ENCODE measurements around the gene ALKBH5. TPM values are rescaled to one million over a fixed set of nuclear protein-coding genes. Genes with fewer than 3 reads are reported as not detected.

ALKBH5 gene
- polyA plus RNA-seq, 3 donors from 2014 or later, result 86.4 to 130 (median 102) TPM

- H3K4me3 Mint-ChIP-seq, result no peak overlapping the region
Measured at GRCh38 chr17:18236494-18236893, 52.9 kb downstream of the ALKBH5 start.

DNA sequence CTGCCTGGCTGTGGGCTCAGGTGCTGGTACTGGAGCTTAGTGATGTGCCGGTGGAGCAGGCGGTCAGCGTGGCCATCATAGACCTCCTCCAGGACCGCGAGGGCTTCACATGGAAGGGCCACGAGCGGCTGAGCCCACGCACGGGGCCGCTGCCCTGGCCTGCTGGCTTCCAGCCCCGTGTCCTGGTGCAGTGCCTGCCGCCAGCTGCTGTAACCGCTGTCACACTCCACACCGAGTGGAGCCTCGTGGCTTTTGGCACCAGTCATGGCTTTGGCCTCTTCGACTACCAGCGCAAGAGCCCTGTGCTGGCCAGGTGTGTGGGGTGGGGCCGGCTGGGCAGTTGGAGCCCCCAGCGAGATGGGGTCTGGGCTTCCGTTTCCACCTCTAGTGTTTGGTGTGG is 53.8 kb downstream of the ALKBH5 start:
- H3K9me3 Mint-ChIP-seq, result no peaks in the 10 kb centered on the region
- no peaks in the 10 kb centered on the region for H3K4me1 Mint-ChIP-seq
- H3K27me3 Mint-ChIP-seq (ENCODE audit: low read depth in 3 of 3), result peaks cover 0 to 2% (median 0%) of the 10 kb centered on the region in 3 donors
- no peak for DNase-seq
- H3K4me3 Mint-ChIP-seq, result no peak overlapping the region
- H3K36me3 Mint-ChIP-seq, result peaks cover 0 to 5% (median 0%) of the 10 kb centered on the region in 3 donors
- H3K27ac Mint-ChIP-seq, result no peak overlapping the region

More at GRCh38 chr17:18236494-18236893, 52.9 kb downstream of the ALKBH5 start:
- H3K4me1 Mint-ChIP-seq, result no peaks in the 10 kb centered on the region
- no peaks in the 10 kb centered on the region for H3K9me3 Mint-ChIP-seq
- DNase-seq, result no peak
- peaks cover 0 to 5% (median 0%) of the 10 kb centered on the region in 3 donors for H3K36me3 Mint-ChIP-seq
- peaks cover 0 to 2% (median 0%) of the 10 kb centered on the region in 3 donors for H3K27me3 Mint-ChIP-seq (ENCODE audit: low read depth in 3 of 3)
- no peak overlapping the region for H3K27ac Mint-ChIP-seq

- DNase-seq, result no peak
- H3K27me3 Mint-ChIP-seq (ENCODE audit: low read depth in 3 of 3), result peaks cover 0 to 2% (median 0%) of the 10 kb centered on the region in 3 donors
- no peaks in the 10 kb centered on the region for H3K4me1 Mint-ChIP-seq
- H3K36me3 Mint-ChIP-seq, result peaks cover 0 to 5% (median 0%) of the 10 kb centered on the region in 3 donors
- no peak overlapping the region for H3K27ac Mint-ChIP-seq
- H3K4me3 Mint-ChIP-seq, result no peak overlapping the region
- no peaks in the 10 kb centered on the region for H3K9me3 Mint-ChIP-seq
Measured at GRCh38 chr17:18238299-18238698, 54.7 kb downstream of the ALKBH5 start.

- no peaks in the 10 kb centered on the region for H3K4me1 Mint-ChIP-seq
- peak overlapping the region in 1 of 6 donors; percentile 18 for H3K27ac Mint-ChIP-seq
- peaks cover 0 to 2% (median under 1%) of the 10 kb centered on the region in 3 donors for H3K27me3 Mint-ChIP-seq (ENCODE audit: low read depth in 3 of 3)
- no peak overlapping the region for H3K4me3 Mint-ChIP-seq
- DNase-seq, result no peak
- H3K9me3 Mint-ChIP-seq, result no peaks in the 10 kb centered on the region
- H3K36me3 Mint-ChIP-seq, result peaks cover 0 to 5% (median 0%) of the 10 kb centered on the region in 3 donors
Measured at GRCh38 chr17:18240449-18240848, 56.8 kb downstream of the ALKBH5 start.

DNA sequence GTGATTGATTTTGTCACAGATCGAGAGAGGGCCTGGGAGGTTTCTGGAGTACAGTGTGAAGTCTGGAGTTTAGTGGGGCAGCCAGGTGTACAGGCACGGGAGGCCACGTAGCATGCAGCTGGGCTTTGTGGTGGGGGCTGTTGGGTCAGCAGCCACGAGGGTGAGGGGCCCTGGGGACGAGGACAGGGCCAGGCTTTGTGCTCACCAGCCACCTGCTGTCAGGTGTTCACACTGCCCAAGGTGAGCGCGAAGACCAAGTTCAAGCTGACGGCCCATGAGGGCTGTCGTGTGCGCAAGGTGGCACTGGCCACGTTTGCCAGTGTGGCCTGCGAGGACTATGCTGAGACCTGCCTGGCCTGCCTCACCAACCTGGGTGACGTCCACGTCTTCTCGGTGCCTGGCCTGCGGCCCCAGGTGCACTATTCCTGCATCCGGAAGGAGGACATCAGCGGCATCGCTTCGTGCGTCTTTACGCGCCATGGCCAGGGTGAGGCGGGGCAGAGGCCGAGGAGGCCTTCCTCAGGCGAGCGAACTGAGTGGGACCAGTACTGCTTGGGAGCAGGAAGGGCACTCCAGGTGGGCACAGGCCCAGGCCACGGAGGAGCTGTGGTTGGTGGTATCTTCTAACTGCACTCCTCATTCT is 57.7 kb downstream of the ALKBH5 start:
- H3K4me1 Mint-ChIP-seq, result no peaks in the 10 kb centered on the region
- DNase-seq, result no peak
- no peak overlapping the region for H3K27ac Mint-ChIP-seq
- H3K27me3 Mint-ChIP-seq (ENCODE audit: low read depth in 3 of 3), result peaks cover 0 to 5% (median 1%) of the 10 kb centered on the region in 3 donors
- H3K36me3 Mint-ChIP-seq, result peaks cover 0 to 7% (median 0%) of the 10 kb centered on the region in 3 donors
- H3K9me3 Mint-ChIP-seq, result no peaks in the 10 kb centered on the region
- no peak overlapping the region for H3K4me3 Mint-ChIP-seq

DNA sequence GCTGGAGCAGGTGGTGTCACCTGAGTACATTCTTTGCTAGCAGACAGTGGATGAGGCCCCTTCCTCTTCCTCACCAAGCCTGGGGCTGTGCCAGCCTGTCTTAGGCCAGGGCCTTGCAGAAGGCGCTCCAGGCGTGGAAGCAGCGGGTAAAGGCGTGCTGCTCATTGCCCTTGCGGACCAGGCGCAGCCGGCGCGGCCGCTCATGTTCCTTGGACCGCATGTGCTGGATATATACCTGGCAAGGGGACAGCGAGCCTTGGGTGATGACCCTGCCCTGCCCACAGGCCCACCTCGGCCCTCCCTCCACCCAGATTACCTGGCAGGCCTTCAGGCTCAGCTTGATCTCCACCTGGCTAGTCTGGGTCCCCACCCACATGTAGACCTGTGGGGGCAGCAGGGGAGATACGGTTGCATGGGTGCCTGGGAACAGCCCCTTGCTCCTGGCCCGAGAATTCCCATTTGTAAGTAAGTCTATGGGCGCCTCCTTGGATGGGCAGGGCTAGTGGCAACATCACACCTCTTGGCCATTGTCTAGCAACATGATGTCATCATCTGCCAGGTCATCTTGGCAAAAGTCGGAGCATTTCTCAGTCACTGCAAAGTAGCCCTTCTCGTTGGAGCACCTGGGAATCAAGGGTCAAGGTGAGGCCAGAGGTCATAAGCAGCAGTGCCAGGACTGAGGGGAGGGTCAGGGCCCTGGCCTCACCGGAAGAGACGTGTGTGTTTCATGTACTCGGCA is 61.6 kb downstream of the ALKBH5 start:
- peaks cover 3 to 10% (median 3%) of the 10 kb centered on the region in 3 donors for H3K36me3 Mint-ChIP-seq
- no peaks in the 10 kb centered on the region for H3K9me3 Mint-ChIP-seq
- H3K27me3 Mint-ChIP-seq (ENCODE audit: low read depth in 3 of 3), result peaks cover 1 to 4% (median 4%) of the 10 kb centered on the region in 3 donors
- no peak overlapping the region for H3K4me3 Mint-ChIP-seq
- DNase-seq, result no peak
- no peak overlapping the region for H3K27ac Mint-ChIP-seq
- peaks cover 2 to 7% of the 10 kb centered on the region in 2 donors for H3K4me1 Mint-ChIP-seq

GRCh38 chr17:18246109-18246725 is 62.6 kb downstream of the ALKBH5 start:
- Mint-ChIP-seq H3K27ac (no peak overlapping the region), H3K4me3 (no peak overlapping the region), H3K27me3 (ENCODE audit: low read depth in 3 of 3) (peaks cover 1 to 5% (median 4%) of the 10 kb centered on the region in 3 donors), H3K9me3 (no peaks in the 10 kb centered on the region), H3K36me3 (peaks cover 3 to 13% (median 7%) of the 10 kb centered on the region in 3 donors), H3K4me1 (peaks cover 2 to 7% of the 10 kb centered on the region in 2 donors)
- DNase-seq, result no peak

- H3K36me3 Mint-ChIP-seq, result peaks cover 3 to 13% (median 7%) of the 10 kb centered on the region in 3 donors
Measured at GRCh38 chr17:18246880-18247612, 63.4 kb downstream of the ALKBH5 start.

GRCh38 chr17:18247613-18248001 is 64.0 kb downstream of the ALKBH5 start:
- Mint-ChIP-seq H3K4me1 (peaks cover 2 to 7% of the 10 kb centered on the region in 2 donors), H3K9me3 (no peaks in the 10 kb centered on the region), H3K27me3 (ENCODE audit: low read depth in 3 of 3) (peaks cover 1 to 5% (median 4%) of the 10 kb centered on the region in 3 donors), H3K27ac (peak overlapping the region in 1 of 6 donors; percentile 42), H3K36me3 (peaks cover 3 to 13% (median 7%) of the 10 kb centered on the region in 3 donors), H3K4me3 (no peak overlapping the region)
- no peak for DNase-seq

More at GRCh38 chr17:18246880-18247612, 63.4 kb downstream of the ALKBH5 start:
- Mint-ChIP-seq H3K4me1 (peaks cover 2 to 7% of the 10 kb centered on the region in 2 donors), H3K4me3 (no peak overlapping the region), H3K9me3 (no peaks in the 10 kb centered on the region), H3K27ac (no peak overlapping the region), H3K27me3 (ENCODE audit: low read depth in 3 of 3) (peaks cover 1 to 5% (median 4%) of the 10 kb centered on the region in 3 donors)
- DNase-seq, result no peak

DNA sequence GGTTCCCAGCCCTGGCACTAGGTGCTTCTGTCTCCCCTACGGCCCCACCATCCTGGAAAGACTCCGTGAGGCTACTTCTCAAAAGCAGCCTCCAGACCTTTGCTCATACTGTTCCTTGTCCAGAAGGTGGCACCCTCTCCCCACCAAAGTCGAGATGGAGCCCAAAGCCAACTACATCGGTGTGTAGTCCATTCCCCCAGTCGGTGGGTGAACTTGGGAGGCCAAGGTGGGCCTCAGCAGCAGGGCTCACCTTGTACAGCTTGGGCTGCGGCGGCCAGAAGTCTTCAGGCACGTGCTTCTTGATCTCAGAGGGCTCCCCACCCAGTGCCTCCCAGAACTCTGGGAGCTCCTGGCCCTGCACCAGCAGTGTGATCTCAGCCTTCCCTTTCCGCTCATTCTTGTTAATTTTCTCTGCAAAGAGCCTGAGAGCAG is 64.7 kb downstream of the ALKBH5 start:
- Mint-ChIP-seq H3K9me3 (no peaks in the 10 kb centered on the region), H3K4me3 (no peak overlapping the region), H3K4me1 (peaks cover 2 to 7% of the 10 kb centered on the region in 2 donors), H3K27me3 (ENCODE audit: low read depth in 3 of 3) (peaks cover 1 to 5% (median 4%) of the 10 kb centered on the region in 3 donors), H3K36me3 (peaks cover 3 to 13% (median 7%) of the 10 kb centered on the region in 3 donors), H3K27ac (peak overlapping the region in 5 of 6 donors; percentile 2 to 80 (median 42))
- peak; percentile 42 to 65 (median 49) for DNase-seq

- Mint-ChIP-seq H3K27ac (peak overlapping the region in 1 of 6 donors; percentile 2), H3K27me3 (ENCODE audit: low read depth in 3 of 3) (peaks cover 1 to 6% (median 5%) of the 10 kb centered on the region in 3 donors), H3K4me3 (no peak overlapping the region), H3K9me3 (no peaks in the 10 kb centered on the region), H3K36me3 (peaks cover 3 to 13% (median 7%) of the 10 kb centered on the region in 3 donors), H3K4me1 (peaks cover 2 to 7% of the 10 kb centered on the region in 2 donors)
- DNase-seq, result no peak
Measured at GRCh38 chr17:18248811-18249210, 65.2 kb downstream of the ALKBH5 start.

GRCh38 chr17:18250259-18250658 is 66.6 kb downstream of the ALKBH5 start:
- H3K27me3 Mint-ChIP-seq (ENCODE audit: low read depth in 3 of 3), result peaks cover 1 to 6% (median 5%) of the 10 kb centered on the region in 3 donors
- H3K4me1 Mint-ChIP-seq, result peaks cover 2 to 7% of the 10 kb centered on the region in 2 donors
- peaks cover 3 to 13% (median 7%) of the 10 kb centered on the region in 3 donors for H3K36me3 Mint-ChIP-seq
- H3K4me3 Mint-ChIP-seq, result no peak overlapping the region
- no peak for DNase-seq
- no peaks in the 10 kb centered on the region for H3K9me3 Mint-ChIP-seq
- peak overlapping the region in 1 of 6 donors; percentile 46 for H3K27ac Mint-ChIP-seq

DNA sequence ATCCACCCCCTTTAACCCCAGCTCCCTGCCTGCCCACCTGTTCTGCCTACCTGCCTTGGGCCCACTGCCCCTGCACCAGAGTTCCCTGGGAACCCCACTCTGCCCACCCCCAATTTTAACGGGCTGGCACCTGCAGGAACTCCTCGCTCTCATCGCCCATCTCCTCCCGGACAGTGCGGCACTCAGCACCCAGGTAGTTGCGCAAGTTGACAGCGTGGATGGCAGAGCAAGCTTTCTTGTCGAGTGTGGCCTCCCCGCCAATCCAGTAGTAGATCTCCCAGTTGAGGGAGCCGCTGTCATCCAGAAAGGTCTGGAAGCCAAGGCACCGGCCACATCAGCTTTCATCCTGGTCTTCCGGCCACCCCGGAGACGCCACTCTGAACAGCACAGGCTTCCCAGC is 67.1 kb downstream of the ALKBH5 start:
- H3K4me3 Mint-ChIP-seq, result no peak overlapping the region
- H3K27ac Mint-ChIP-seq, result peak overlapping the region in 1 of 6 donors; percentile 46
- H3K36me3 Mint-ChIP-seq, result peaks cover 3 to 10% (median 7%) of the 10 kb centered on the region in 3 donors
- H3K27me3 Mint-ChIP-seq (ENCODE audit: low read depth in 3 of 3), result peaks cover 0 to 5% (median 4%) of the 10 kb centered on the region in 3 donors
- H3K9me3 Mint-ChIP-seq, result no peaks in the 10 kb centered on the region
- H3K4me1 Mint-ChIP-seq, result peaks cover 2 to 7% of the 10 kb centered on the region in 2 donors
- DNase-seq, result no peak

All from immature natural killer cell (primary cell).